Measurements from ENCODE around the gene WDFY2. TPM values are rescaled to one million over a fixed set of nuclear protein-coding genes. Genes with fewer than 3 reads are reported as not detected.

The WDFY2 gene
- total and polyA plus RNA-seq, 2 of the 13 experiments (the other 11 are each of a cell fraction or from before 2014, with no cell fraction given), result 22.6 to 27.0 TPM

DNA sequence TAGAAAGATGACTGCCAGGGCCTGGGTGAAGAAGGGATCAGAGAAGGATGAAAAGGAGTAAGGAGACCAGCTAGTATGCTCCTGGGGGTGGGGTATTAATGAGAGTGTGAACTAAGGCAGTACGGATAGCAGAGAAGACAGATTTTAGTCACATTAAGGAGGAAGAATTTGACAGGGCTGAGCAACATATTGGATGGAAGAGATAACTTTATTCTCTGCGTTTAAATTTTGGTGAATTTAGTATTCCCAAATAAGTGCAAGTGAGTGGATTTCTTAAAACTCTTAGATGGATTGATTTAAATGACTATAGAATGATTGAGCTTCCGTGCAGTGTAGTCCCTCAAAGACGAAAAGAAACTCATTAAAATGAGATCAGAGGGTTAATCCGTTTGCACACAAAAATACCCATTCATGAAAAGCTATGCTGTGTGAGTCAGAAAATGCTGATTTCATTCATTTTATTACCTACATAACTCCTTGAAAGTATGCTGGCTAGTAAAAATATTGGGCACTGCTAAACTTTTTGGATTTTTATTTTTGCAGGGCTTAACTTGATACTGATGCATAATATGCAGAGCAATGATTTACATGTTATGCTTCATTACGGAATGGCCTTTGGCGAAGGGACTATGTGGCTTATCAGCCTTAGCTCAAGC lies 54.1 kb downstream of the WDFY2 start:
- H2AFZ ChIP-seq (ENCODE audit: low read length), result no peak overlapping the region
- BruUV-seq (replicated peaks), result no TSS peak
- POLR2A ChIA-PET, result interaction anchor here (1.4 to 1.6 kb wide), 2 partner anchors 30 to 185 kb away, joined by 3 to 8 read pairs; partner anchors contain the start of gene INTS6
- 86% methylated on average over 7 of the region's 7 CpGs for WGBS (ENCODE audit: low lambda C conversion rate)
- H3K4me1 ChIP-seq (ENCODE audit: insufficient read depth, low read length), result peaks cover 70% of the 10 kb centered on the region
- no peak for DNase-seq (ENCODE audit: low spot score)
- no peak overlapping the region for H3K4me3 ChIP-seq (replicated peaks in 1 of 3; ENCODE audit: insufficient read depth in 1 of 3, low read depth in 2 of 3, low read length in 3 of 3)
- intact Hi-C loops (cut with micrococcal nuclease; ENCODE audit: unreplicated experiment) (no loop called here), in situ Hi-C loops (cut with HindIII; ENCODE audit: extremely low pct_ligation_motif_present, low pct_unique_long_range_greater_than_20kb) (no loop called here)
- H4K20me1 ChIP-seq (ENCODE audit: insufficient read depth, low read length), result no peaks in the 10 kb centered on the region
- TF ChIP-seq MAFK (conservative IDR thresholded peaks at IDR 0.05 in 1 of 2, IDR thresholded peaks at IDR 0.05 in 1 of 2; ENCODE audit: low read length in 2 of 2) (0 out of 4 replicates have a peak, but pooled peaks of 1 of the 2 experiments have one; percentile 46), NONO (IDR thresholded peaks at IDR 0.05) (no peak), NONO (CRISPR knock-in tag; conservative IDR thresholded peaks at IDR 0.05) (no peak), FOXO4 (CRISPR knock-in tag; conservative IDR thresholded peaks at IDR 0.05) (no peak), HNF4G (IDR thresholded peaks at IDR 0.05; ENCODE audit: borderline replicate concordance, low read depth, low read length) (no peak), HNF4G (CRISPR knock-in tag; IDR thresholded peaks at IDR 0.05; ENCODE audit: borderline replicate concordance, low read depth) (no peak), ZNF354B (CRISPR knock-in tag; IDR thresholded peaks at IDR 0.05) (no peak), MAFF (IDR thresholded peaks at IDR 0.05; ENCODE audit: low read depth, low read length) (0 out of 2 replicates have a peak, but pooled peaks have one; percentile 16), KLF15 (CRISPR knock-in tag; IDR thresholded peaks at IDR 0.05; ENCODE audit: borderline replicate concordance) (no peak), SOX13 (IDR thresholded peaks at IDR 0.05) (no peak), SOX13 (CRISPR knock-in tag; conservative IDR thresholded peaks at IDR 0.05 in 1 of 2, IDR thresholded peaks at IDR 0.05 in 1 of 2) (no peak), ZNF317 (CRISPR knock-in tag; IDR thresholded peaks at IDR 0.05) (no peak)
- ATAC-seq, result no peak
- H3K4me2 ChIP-seq (ENCODE audit: low read depth, low read length), result no peak overlapping the region
- FAIRE-seq, result no peak
- H3K27ac ChIP-seq (ENCODE audit: extremely low read length, insufficient read depth, low read length), result peak overlapping the region; percentile 89
- no peaks in the 10 kb centered on the region for H3K27me3 ChIP-seq (ENCODE audit: control insufficient read depth in 1 of 2, insufficient read depth in 2 of 2, low read length in 2 of 2)
- no peaks in the 10 kb centered on the region for H3K36me3 ChIP-seq (replicated peaks in 1 of 2; ENCODE audit: control insufficient read depth in 1 of 2, insufficient read depth in 2 of 2, low read length in 2 of 2)
- H3K79me2 ChIP-seq (ENCODE audit: insufficient read depth, low read length), result peaks cover 79% of the 10 kb centered on the region
- no peaks in the 10 kb centered on the region for H3K9me3 ChIP-seq (ENCODE audit: low read length)
- H3K9ac ChIP-seq (ENCODE audit: insufficient read depth, low read depth, low read length), result peak overlapping the region; percentile 55; the same call in 1 of the 2 replicates
- CTCF ChIA-PET (ENCODE audit: low intra/inter-chr PET ratio, low total read pairs), result no interaction called here

Data from HepG2 (cell line).